Putamen (tissue), 1 donor: ENCODE data around the gene IL1RL2.

Experiments
- DNase-seq: peaks from one replicate; pipeline ENCODE4 v3.0.0-alpha.2; 2016; ENCODE audit warnings: low spot score

The IL1RL2 gene

DNA sequence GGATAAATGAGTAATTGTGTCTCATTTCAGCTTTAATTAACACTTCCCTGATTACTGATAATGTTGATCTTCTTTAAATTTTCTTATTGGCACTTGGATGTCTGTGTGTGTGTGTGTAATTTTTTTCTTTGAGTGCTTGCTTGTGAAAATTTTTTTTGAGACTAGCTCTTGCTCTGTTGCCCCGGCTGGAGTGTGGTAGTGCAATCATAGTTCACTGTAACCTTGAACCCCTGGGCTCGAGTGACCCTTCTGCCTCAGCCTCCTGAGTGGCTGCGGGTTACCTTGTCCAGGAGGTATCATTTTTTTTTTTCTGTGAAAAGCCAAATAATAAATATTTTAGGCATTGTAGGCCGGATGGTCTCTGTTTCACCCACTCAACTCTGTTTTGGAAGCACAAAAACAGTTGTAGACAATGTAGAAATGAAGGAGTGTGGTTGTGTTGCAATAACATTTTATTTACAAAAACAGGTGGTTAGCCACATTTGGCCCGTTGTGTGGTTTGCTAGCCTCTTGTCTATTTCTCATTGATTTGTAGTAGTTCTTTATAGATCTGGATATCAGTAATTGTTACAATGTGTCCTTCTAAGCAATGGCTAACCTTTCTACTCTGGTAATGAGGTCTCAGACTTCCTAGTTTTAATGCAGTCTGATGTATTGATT is 7.9 kb downstream of the IL1RL2 start:
- DNase-seq, result no peak

DNA sequence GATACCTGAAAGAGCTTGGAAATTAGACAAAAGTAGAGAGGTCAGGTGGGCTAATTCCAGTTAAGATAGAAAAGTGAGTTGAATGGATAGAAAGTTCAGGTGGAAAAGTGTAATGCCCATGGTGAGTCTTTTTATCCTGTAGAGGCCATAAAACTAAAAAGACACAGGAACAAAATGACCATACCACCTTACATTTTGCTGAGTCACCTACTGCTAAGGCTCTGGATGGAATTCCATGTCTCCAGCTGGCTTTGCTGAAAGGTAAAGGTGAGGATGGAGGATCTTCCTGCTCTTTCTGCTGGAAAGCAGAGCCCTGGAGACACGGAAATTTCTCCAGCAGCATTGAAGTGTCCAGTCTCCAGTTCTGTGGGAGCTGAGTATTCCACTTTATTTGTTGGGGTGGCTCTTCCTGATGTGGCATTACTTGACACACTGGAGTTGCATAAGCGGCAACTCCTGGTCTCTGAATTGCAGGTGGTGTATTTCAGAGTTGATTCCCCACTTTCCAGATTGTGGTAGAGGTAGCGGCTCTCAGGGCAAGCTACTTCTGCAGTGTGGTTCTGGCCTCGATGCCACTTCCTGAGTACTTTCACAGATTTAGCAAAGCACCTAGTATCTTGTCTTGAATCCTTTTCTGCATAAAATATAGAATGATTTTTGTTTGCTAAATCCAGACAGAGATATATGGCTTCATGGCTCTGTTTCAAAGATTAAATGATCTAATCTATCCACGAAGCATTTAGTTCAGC is 10.7 kb downstream of the IL1RL2 start:
- DNase-seq, result no peak

DNA sequence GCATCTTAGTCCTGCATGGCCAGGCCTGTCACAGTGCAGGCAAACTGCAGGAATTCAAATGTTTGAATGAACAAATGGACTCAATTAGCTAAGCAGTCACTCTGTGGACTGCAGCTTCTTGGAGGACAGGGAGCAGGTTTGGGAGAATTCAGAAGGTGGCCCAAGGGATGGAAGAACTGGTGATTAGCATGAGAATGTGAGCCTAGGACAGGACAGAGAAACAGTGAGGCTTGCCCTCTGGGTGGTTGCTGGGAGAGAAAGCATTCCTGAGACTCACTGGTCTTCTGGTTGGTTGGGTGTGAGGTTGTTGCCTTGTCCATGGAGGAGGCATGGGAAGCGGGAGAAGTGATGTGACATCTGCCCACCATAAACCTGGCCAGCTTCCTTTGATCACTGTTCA is 13.7 kb downstream of the IL1RL2 start:
- DNase-seq, result no peak

DNA sequence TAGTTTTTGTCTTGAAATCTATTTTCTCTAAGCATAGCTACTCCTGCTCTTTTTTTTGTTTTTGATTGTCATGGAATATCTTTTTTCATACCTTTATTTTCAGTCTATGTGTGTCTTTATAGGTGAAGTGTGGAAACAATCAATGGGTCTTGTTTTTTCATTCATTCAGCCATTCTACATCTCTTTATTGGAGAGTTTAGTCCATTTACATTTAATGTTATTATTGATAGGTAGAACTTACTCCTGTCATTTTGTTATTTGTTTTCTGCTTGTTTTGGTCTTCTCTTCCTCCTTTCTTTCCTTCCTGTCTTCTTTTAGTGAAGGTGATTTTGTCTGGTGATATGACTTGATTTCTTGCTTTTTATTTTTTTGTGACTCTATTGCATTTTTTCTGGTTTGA is 17.8 kb downstream of the IL1RL2 start:
- DNase-seq, result no peak

DNA sequence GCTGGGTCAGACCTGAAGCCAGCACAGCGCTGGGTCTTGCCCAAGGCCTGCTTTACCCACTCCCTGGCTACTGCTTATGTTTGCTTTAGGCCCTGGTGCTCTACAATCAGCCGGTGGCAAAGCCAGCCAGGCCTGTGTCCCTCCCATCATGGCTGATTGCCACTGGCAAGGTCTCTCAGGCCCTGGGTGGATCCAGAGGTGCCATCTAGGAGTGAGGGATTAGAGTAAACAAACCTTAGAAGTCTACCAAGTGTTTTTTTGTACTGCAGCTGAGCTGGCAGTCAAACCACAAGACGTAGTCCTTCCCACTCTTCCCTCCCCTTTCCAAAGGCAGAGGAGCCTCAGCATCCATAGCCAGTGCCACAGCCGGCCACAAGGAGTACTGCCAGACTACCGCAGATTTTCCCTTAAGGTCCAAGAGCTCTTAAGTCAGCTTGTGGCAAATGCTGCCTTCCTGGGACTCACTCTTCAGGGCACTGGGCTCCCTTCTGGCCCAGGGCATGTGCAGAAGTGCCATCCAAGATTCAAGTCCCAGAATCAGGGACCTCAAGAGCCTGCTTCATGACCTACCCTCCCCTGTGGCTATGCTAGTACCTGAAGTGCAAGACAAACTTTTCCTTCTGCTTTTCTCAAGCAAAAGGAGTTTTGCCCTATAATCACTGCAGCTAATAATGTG is 20.0 kb downstream of the IL1RL2 start:
- DNase-seq, result no peak

DNA sequence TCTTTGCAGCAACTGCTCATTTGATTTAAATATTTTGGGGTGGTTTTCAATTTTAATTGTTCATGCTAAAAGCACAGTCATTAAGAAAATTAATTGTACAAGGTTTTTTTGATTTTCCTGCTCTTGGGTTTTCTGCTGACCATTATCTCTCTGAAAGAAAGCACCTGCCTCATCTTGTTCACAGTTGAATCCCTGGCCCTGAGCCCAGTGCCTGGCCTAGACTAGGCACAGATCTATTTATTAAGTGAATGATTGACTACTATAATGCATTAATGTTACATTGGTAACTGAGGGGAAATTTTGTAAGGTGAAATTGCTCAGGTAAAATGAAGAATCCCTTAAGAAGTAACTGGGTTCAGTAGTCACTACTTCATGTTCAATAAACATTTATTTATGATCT is 22.0 kb downstream of the IL1RL2 start:
- DNase-seq, result no peak

DNA sequence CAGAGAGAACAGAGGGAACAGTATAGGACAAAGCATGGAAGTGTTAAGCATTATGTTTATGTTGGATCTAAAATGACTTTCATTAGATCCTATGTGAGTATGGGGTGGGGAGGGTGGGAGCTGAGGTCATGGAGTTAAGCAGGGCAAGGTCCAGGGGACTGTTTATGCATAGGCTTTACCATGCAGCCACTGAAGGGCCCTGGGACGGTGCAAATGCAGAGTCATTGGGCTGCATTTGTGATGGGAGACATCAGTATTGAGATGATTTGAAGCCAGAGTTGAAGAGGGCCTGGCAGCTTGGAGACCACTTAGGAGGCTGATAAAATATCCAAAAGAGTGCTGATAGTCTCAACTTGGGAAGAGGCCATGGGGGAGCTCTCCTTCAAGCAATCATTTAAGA is 22.7 kb downstream of the IL1RL2 start:
- DNase-seq, result no peak

DNA sequence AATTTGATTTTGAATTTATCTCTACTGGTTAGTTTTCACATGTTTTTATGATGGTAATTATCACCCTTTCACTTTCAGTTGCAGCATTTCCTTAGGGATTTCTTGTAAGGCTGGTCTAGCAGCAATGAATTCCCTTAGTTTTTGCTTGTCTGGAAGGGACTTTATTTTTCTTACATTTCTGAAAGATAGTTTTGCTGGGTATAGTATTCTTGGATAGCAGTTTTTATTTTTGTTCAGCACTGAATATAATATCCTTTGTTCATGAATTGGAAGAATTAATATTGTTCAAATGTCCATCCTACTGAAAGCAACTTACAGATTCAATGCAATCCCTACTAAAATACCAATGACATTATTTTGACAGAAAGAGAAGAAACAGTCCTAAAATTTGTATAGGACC is 30.2 kb downstream of the IL1RL2 start:
- no peak for DNase-seq

DNA sequence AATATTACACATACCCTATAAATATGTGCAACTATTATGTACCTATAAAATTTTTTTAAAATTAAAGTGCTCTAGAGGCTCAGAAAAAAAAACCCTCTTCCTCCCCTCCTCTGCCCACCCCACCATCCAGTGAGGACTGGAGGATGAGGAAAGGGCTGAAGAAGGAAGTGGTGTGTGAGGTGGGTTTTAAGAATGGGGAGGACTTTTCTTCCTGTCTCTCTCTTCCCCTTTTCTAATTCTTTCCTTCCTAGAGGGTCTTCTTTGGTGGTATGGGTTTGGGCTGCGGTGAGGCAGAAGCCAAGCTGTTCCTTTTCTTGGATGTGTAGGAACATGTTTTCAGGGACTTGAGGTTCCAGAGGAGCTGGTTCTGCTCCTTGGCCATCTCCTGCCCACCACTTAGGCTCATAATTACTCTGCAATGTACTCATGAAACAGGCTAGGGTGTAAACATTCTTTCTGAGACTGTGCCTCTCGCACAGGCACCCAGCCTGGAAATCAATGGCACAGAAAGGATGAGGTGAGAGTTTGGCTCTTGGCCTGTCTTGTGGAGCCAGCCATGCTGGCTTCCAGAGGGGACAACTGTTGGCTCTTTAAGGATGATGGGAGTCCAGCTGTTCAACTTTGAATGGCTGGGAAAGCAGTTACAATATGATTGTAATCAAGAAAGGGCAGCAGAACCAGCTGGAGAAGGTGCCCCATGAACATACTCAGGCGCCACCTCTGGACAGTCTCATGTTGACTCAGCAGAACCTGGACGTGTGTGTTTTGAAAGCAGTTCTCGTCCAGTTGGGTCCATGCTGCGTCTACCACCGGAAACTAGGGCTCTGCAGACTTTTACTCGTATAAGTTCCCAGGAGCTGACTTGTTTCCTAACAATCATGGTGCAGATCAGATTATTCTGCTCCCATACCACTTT is 38.3 kb downstream of the IL1RL2 start:
- no peak for DNase-seq

DNA sequence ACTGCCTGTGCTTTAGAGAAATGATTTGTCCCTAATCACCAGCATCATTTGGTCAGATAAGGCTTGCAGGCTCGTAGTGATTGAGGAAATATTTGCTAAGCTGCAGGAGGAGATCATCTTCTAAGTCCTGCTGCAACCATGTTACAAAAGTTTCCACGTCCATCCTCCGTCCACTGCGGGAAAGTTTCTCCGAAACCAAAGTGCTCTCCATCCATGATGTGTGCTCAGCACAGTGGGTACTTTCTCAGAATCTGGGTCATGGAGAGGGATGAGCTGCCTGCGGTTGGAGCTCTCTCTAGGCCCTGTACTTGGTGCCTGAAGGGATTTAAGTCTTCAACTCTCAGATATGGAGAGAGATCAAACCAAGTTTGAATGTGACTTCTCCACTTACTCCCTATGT is 39.3 kb downstream of the IL1RL2 start:
- no peak for DNase-seq

DNA sequence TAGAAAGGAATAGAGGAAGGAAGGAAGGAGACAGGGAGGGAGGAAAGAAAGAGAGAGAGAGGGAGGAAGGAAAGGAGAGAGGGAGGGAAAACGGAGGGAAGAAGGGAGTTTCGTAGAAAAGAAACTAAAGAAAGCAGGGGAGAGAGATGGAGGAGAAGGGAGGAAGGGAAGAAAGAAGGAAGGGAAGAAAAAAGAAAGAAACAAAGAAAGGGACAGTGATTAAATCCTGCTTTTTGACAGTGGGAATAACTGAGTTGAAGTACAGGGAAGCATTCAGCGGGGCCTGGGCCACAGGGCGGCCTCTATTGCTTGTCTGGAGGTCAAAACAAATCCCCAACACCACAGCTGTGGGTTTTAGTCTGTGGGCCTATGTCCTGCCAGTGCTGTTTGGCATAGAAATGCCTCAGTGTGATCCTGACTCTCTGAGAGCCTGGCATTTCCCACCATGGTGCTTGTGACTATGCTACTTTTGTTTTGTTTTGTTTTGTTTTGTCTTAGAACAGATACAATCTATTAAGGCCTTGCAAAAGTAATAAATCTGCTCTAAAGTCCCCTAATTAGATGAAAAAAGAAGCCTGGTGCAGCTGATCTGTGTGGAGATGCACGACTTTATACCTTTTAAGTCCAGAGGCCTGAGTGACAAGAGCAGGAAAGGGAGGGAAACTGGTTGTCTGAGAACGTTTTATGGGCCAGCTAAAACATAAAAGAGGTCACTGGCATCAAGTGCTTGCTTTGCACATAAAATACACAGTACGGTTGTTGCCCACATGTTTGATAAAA is 40.0 kb downstream of the IL1RL2 start:
- DNase-seq, result peak; percentile 70

DNA sequence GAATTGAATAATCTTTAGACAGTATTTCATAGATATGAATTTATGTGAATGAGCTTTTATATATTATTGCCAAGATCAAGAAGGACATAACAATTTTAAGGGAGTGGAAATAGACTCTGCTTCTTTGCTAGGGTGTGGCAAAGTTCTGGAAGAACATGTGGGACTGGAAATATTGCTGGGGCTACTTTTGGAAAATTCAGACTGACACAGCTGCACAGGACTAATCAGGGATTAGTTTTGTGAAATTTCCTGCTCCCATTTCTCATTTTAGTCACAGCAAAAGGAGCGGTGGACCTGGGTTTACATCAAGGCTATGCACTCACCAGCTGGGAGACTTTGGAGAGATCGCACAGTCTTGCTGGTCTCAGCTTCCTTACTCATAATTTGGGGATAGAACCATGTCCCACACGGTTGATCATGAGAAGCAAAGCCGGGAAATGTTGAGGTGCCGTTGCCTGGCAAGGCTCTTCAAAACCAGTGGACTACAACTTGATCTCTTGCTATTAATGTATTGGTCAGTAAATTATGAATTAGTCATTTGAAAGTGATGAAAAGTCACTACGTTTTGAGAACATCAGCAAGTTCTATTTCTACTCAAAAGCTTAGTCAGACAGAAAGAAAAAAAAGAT is 42.4 kb downstream of the IL1RL2 start:
- DNase-seq, result no peak

DNA sequence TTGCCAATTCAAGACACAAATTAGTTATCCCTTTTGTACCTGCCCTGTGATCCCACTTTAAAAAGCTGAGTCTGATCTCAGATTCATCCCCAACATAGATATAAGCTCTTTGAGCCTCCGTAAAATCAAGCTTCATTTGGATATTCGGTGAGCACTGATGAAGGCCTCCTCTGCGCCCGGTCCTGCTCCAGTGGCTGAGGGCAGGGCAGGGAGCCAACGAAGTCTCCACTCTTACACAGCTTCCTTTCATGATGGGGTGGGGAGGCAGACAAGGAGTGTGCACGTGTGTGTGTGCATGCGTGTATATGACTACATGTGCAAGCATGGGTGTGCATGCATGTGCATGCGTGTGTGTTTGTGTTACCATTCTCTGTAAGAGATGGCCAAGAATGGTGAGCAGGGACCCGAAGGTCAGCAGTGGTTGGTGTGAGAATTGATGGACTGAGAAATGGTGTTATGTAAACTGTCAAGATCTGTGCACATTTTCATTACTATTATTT is 43.6 kb downstream of the IL1RL2 start:
- DNase-seq, result no peak

DNA sequence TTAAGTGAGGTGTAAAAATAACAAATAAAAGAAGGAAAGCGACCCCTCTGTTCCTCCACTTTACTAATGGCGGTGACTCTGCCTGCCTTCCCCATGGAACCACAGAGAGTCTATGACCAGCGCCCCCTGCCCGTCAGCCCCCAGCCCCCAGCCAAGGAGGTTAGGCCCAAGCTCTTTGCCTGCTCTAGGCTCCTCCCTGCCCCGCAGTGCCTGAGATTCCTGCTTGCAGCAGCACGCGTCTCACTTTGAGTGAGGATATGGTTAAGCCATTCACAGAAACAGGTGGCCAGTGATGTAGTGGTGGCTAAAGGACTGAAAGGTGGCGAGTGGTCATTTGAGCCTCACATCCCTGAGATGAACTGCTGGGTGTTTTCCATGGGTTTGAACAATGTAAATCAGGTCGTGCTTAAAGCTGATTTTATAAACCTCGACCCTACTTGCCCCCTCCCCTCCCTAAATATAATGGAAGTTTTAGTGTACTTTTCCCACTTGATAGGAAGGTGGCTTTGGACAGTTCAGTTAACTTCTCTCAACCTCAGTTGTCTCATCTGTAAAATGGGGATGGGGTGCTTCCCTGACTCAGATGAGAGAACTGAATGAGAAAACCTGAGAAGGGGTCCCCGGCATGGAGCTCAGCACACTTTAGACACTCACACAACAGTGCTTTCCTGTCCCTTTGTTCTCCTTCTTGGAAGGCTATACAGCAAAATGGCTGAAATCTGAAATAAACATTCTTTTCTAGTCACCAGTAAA is 46.5 kb downstream of the IL1RL2 start:
- DNase-seq, result no peak

DNA sequence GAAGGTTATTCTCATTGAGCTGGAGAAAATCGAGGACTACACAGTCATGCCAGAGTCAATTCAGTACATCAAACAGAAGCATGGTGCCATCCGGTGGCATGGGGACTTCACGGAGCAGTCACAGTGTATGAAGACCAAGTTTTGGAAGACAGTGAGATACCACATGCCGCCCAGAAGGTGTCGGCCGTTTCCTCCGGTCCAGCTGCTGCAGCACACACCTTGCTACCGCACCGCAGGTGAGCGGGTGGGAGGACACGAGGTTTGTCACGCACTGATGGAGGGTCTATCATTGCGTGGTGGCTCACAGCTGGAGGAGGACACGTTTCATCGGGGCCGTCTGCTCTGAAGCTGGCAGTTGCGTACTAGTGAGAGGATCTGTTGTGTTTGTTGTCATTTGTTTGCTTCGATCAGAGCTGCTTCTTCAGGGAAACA is 48.2 kb downstream of the IL1RL2 start:
- DNase-seq, result no peak

DNA sequence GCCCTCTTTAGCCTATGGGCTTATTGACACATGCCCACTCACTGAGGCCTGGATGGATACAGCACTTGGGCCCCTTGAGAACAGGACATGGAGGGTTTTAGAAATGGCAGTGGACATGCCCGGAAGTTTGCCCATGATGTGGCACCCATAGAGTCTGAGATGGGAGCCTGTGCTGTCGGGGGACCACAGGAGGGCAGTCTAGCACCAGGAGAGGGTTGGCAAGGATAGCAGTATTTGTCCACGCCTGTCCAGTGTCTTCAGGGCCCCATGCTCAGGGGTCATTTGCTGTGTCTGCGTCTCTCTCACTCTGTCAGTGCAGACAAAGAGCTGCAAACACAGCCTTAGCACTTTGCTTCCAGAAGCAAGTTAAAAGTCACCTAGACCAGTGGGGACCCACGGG is 48.7 kb downstream of the IL1RL2 start:
- DNase-seq, result no peak

DNA sequence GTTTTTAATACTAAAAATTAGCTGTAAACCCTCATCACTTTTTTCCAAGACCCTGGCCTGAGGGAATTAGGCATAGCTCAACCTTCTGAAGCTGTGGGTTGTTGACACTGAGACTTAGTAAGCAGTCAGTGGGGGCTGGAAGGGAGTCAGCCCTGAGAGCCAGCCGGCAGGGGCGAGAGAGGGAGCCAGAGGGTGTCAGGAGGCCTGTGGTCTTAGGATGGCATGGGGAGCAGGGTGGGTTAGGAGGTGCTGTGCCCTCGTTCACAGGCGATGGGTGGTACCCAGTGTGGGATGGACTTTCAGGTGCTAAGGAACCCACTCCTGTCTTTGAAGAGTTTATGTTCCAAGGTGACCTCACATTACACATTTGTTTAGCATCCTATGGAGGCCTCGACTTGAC is 49.3 kb downstream of the IL1RL2 start:
- DNase-seq, result no peak

DNA sequence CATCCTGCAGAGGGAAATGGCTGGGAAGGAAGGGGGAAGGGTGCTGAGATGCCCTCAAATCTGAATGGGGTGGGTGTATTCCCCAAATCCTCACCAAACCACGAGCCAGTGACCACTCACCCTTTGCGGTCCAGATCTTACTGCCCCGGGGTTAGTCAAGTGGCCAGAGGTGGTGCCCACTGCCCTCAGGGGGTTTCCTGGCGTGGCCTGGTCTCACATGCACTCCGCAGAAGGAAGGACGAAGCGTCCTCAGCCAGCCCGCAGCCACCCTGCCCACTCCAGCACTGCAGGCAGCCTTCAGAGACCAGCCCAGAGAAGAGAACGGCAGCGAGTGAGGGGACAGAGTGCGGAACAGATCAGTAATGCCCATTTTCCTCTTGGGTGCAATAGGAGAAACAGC is 50.4 kb downstream of the IL1RL2 start:
- no peak for DNase-seq

DNA sequence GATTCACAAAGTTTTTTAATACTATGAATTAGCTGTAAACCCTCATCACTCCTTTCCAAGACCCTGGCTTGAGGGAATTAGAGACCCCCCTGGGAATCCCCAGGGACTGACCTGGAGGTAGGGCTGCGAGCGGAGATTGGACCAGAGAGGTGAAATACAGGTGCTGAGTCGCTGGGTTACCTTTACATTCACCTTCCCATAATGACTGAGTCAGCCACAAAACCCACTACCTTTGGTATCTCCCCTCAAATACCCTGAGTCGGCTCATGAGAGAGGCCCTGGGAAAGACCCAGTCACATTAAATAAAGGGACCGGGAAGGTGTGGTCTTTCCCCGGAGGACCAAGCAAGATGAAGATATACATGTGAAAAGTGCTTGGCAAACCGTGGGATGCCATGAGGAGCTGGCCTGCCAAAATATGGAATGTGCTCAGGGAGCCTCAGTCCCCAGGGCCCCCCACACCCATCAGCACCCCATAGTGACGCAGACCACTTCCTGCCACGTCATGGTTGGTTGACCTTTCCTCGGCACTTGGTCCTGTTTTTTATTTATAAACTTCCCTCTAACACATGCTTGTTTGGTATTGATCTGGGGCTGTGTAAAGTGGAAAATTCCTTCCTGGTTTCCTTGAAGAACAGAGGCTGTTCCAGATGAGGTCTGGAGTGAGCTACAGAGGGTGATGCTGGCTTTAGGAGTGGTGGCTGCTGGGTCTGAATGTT is 51.4 kb downstream of the IL1RL2 start:
- no peak for DNase-seq
